Measurements from ENCODE around the gene ATIC. TPM values are rescaled to one million over a fixed set of nuclear protein-coding genes. Genes with fewer than 3 reads are reported as not detected.
A peak's percentile ranks its signal among the peaks of the same experiment; 100 is the strongest.

Gene ATIC
- total RNA-seq, 2 experiments from 2014 or later = 60.8 to 224 TPM

- no TSS peak for BruUV-seq (replicated peaks)
- intact Hi-C loops (cut with micrococcal nuclease; ENCODE audit: unreplicated experiment) = no loop called here
Observed at GRCh38 chr2:215388002-215388728, 76.3 kb downstream of the ATIC start.

GRCh38 chr2:215390550-215390913 is 78.7 kb downstream of the ATIC start:
- POLR2A ChIA-PET = interaction anchor here (1.1 to 2.4 kb wide), 4 partner anchors 10 to 312 kb away, joined by 3 to 7 read pairs (median 6); no protein-coding TSS in a partner anchor
- no TSS peak for BruUV-seq (replicated peaks)
- H3K79me2 ChIP-seq (ENCODE audit: insufficient read depth, low read depth, low read length) = no peaks in the 10 kb centered on the region

More at GRCh38 chr2:215388002-215388728, 76.3 kb downstream of the ATIC start:
- H3K4me3 ChIP-seq (ENCODE audit: low read depth, low read length, poor library complexity, severe bottlenecking) = no peak overlapping the region
- H3K79me2 ChIP-seq (ENCODE audit: insufficient read depth, low read depth, low read length) = no peaks in the 10 kb centered on the region
- no peak overlapping the region for H2AFZ ChIP-seq (ENCODE audit: low read length)
- no peak for DNase-seq (ENCODE audit: low spot score)
- ChIA-PET CTCF (ENCODE audit: unreplicated experiment) (no interaction called here), POLR2A (interaction anchor here (0.9 kb wide), 1 partner anchor 84 kb away, joined by 3 read pairs; no protein-coding TSS in a partner anchor)
- H3K27ac ChIP-seq (ENCODE audit: low read depth, low read length, poor library complexity, severe bottlenecking) = no peak overlapping the region
- H3K4me2 ChIP-seq (ENCODE audit: low read length) = no peak overlapping the region
- TF ChIP-seq CTCF (conservative IDR thresholded peaks at IDR 0.05; ENCODE audit: low read length) (no peak), EZH2phosphoT487 (IDR thresholded peaks at IDR 0.05; ENCODE audit: borderline replicate concordance, low read depth, low read length) (no peak)
- H3K36me3 ChIP-seq (ENCODE audit: insufficient read depth, low read length) = no peaks in the 10 kb centered on the region
- H4K20me1 ChIP-seq (ENCODE audit: insufficient read depth, low read length) = no peaks in the 10 kb centered on the region
- H3K4me1 ChIP-seq (ENCODE audit: insufficient read depth, low read length, poor library complexity, severe bottlenecking) = peaks cover 6% of the 10 kb centered on the region
- H3K9me2 ChIP-seq (ENCODE audit: insufficient read depth, low read length) = no peaks in the 10 kb centered on the region
- H3K9me3 ChIP-seq (ENCODE audit: low read length) = no peaks in the 10 kb centered on the region

More at GRCh38 chr2:215390550-215390913, 78.7 kb downstream of the ATIC start:
- Histone ChIP-seq H3K9me2 (ENCODE audit: insufficient read depth, low read length) (no peaks in the 10 kb centered on the region), H4K20me1 (ENCODE audit: insufficient read depth, low read length) (no peaks in the 10 kb centered on the region), H3K4me1 (ENCODE audit: insufficient read depth, low read length, poor library complexity, severe bottlenecking) (peaks cover 6% of the 10 kb centered on the region), H3K4me3 (ENCODE audit: low read depth, low read length, poor library complexity, severe bottlenecking) (no peak overlapping the region), H3K4me2 (ENCODE audit: low read length) (peak overlapping the region; percentile 14; the same call in 1 of the 2 replicates), H2AFZ (ENCODE audit: low read length) (no peak overlapping the region), H3K9me3 (ENCODE audit: low read length) (no peaks in the 10 kb centered on the region), H3K27ac (ENCODE audit: low read depth, low read length, poor library complexity, severe bottlenecking) (no peak overlapping the region), H3K36me3 (ENCODE audit: insufficient read depth, low read length) (no peaks in the 10 kb centered on the region)
- no peak for DNase-seq (ENCODE audit: low spot score)
- CTCF ChIA-PET (ENCODE audit: unreplicated experiment) = no interaction called here
- intact Hi-C loops (cut with micrococcal nuclease; ENCODE audit: unreplicated experiment) = no loop called here
- no peak for TF ChIP-seq CTCF (conservative IDR thresholded peaks at IDR 0.05; ENCODE audit: low read length)
- no peak for TF ChIP-seq EZH2phosphoT487 (IDR thresholded peaks at IDR 0.05; ENCODE audit: borderline replicate concordance, low read depth, low read length)
